Endothelial cell (in vitro differentiated cells): ENCODE measurements around the gene LMTK3. TPM values are rescaled to one million over a fixed set of nuclear protein-coding genes. Genes with fewer than 3 reads are reported as not detected.

Experiments
- DNase-seq: peaks from one replicate; pipeline ENCODE4 v3.0.0; 2021; ENCODE audit warnings: low spot score
- H3K27ac Mint-ChIP-seq: one replicate; pipeline ENCODE4 v1.8.0; 2021; ENCODE audit warnings: mixed read lengths, inconsistent platforms; ENCODE audit not compliant: unreplicated experiment
- H3K27me3 Mint-ChIP-seq: one replicate; pipeline ENCODE4 v1.8.0; 2021; ENCODE audit warnings: mild to moderate bottlenecking, moderate library complexity, mixed read lengths, inconsistent platforms; ENCODE audit not compliant: unreplicated experiment
- H3K36me3 Mint-ChIP-seq: one replicate; pipeline ENCODE4 v1.8.0; 2021; ENCODE audit warnings: mild to moderate bottlenecking, low read depth, mixed read lengths, inconsistent platforms; ENCODE audit not compliant: unreplicated experiment
- H3K4me1 Mint-ChIP-seq: one replicate; pipeline ENCODE4 v1.8.0; 2021; ENCODE audit warnings: mild to moderate bottlenecking, mixed read lengths, inconsistent platforms; ENCODE audit not compliant: unreplicated experiment
- H3K4me3 Mint-ChIP-seq: one replicate; pipeline ENCODE4 v1.8.0; 2021; ENCODE audit warnings: mild to moderate bottlenecking, mixed read lengths, inconsistent platforms; ENCODE audit not compliant: unreplicated experiment
- H3K9me3 Mint-ChIP-seq: one replicate; pipeline ENCODE4 v1.8.0; 2021; ENCODE audit warnings: mixed read lengths, inconsistent platforms; ENCODE audit not compliant: unreplicated experiment
- CTCF ChIP-seq: fragments of 200-600 bp; sonication (generic); IDR thresholded peaks from one replicate; pipeline ENCODE4 v1.5.0; 2021; ENCODE audit warnings: antibody characterized with exemption; ENCODE audit not compliant: unreplicated experiment
- long read RNA-seq: library from polyadenylated mRNA; unstranded; transcript quantifications from one replicate; pipeline ENCODE4 v2.0.0, GENCODE V29; 2020; ENCODE audit not compliant: unreplicated experiment
- total RNA-seq: library from RNA; stranded (reverse); fragmentation: NEBNext Ultra II Directional; extraction: Animal tissue kit (Norgen Biotek cat#: 25700); gene quantifications from one replicate; pipeline ENCODE4 v1.2.1, GENCODE V29; 2021; ENCODE audit not compliant: unreplicated experiment

Gene LMTK3
- 3.0 TPM for total RNA-seq
- long read RNA-seq, result 0 reads

DNA sequence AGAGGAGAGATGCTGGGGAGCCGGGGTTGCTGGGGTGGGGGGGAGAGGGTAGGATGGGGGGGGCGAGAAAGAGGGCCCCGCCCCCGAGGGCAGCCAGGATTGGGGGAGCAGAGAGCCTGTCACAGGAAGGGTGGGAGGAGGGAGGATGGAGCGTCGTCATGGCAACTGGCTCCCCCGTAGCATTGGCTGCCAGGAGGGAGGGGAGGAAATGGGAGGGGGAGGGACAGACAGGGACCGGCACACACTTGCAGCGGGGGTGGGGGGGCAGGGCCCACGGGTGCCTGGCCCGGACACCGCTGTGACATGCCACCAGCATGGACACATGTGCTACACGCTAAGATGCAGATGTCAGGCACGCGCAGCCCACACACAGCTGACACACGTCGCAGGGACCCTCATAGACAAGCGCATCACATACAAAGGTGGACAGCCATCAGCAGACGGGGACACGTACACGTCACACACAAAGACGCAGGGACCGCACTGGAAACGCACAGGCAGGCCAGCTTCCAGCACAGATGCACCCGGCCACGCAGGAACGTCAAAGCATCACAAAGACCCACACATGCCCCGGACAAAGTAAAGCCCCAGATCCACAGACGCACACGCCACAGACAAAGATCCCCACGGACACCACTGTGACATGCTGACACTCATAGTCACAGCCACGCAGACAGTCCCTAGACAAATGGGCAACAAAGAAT, at the start of gene LMTK3:
LMTK3 (minus strand) TSS at position 36 of the 704 bp plus-strand sequence. CDS start 259 bp downstream, outside the sequence.
- H3K27me3 Mint-ChIP-seq, result peaks cover 14% of the 10 kb centered on the region
- no peaks in the 10 kb centered on the region for H3K36me3 Mint-ChIP-seq
- TF ChIP-seq CTCF, result no peak
- peak within 1 kb of the TSS; percentile 73 for H3K4me3 Mint-ChIP-seq
- no peak for DNase-seq
- H3K27ac Mint-ChIP-seq, result no peak within 1 kb of the TSS
- peaks cover 2% of the 10 kb centered on the region for H3K4me1 Mint-ChIP-seq
- H3K9me3 Mint-ChIP-seq, result no peaks in the 10 kb centered on the region

DNA sequence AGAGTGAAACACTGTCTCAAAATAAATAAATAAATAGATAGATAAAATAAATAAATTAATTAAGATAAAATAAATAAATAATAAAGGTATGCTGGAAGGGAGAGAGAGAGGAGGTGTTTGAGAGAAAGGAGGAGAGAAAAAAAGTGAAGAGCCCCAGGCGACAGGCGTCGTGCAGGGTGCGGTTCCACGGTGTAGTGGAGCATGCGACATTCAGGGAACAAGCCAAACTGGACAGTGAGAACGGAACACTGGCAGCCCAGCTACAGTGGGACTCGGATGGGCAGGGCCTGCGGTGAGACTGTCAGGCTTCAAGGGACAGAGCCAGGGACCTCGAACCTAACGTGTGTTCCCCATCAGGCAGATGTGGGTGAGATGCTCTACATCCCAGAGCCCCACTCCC, 49.8 kb upstream of the LMTK3 start:
- H3K4me3 Mint-ChIP-seq, result no peak overlapping the region
- no peaks in the 10 kb centered on the region for H3K9me3 Mint-ChIP-seq
- no peak for DNase-seq
- peaks cover 2% of the 10 kb centered on the region for H3K27me3 Mint-ChIP-seq
- H3K4me1 Mint-ChIP-seq, result no peaks in the 10 kb centered on the region
- no peak for TF ChIP-seq CTCF
- no peaks in the 10 kb centered on the region for H3K36me3 Mint-ChIP-seq
- H3K27ac Mint-ChIP-seq, result no peak overlapping the region

DNA sequence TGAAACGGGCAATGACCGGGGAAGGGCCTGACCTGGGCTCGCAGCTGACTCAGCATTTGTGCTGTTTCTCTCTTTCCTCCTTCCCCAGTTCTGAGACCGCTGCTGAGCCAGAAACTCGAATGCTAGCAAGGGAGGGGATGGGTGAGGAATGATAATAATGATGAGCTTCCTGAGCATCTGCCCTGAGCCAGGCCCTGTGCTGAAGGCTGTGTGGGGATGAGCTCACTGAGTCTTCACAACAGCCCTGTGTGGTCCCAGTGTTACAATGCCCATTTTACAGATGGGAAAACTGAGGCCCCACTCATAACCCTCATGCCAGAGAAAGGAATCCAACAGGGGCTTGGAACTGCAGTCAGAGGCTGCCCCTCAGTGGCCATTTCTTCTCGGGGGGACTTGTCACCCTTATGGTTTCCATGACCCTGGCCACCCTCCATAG, 48.5 kb upstream of the LMTK3 start:
- Mint-ChIP-seq H3K9me3 (no peaks in the 10 kb centered on the region), H3K4me1 (no peaks in the 10 kb centered on the region), H3K27me3 (peaks cover 2% of the 10 kb centered on the region), H3K36me3 (no peaks in the 10 kb centered on the region), H3K4me3 (no peak overlapping the region), H3K27ac (no peak overlapping the region)
- no peak for DNase-seq
- TF ChIP-seq CTCF, result no peak

- TF ChIP-seq CTCF, result no peak
- Mint-ChIP-seq H3K27ac (no peak overlapping the region), H3K36me3 (no peaks in the 10 kb centered on the region), H3K4me1 (no peaks in the 10 kb centered on the region), H3K4me3 (no peak overlapping the region), H3K27me3 (peaks cover 3% of the 10 kb centered on the region), H3K9me3 (no peaks in the 10 kb centered on the region)
- DNase-seq, result no peak
Measured at GRCh38 chr19:48558018-48558684, 46.5 kb upstream of the LMTK3 start.

DNA sequence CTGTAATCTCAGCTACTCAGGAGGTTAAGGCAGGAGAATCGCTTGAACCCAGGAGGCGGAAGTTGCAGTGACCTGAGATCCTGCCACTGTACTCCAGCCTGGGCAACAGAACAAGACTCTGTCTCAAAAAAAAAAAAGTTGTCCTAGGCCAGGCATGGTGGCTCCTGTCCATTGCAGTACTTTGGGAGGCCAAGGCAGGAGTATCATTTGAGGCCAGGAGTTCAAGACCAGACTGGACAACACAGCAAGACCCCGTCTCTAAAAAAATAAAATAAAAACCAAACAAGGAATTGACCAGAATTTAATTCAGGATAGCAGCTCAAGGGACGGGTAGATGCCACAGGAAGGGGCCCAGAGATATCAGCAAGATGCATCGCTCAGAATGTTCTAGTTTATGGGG, 45.2 kb upstream of the LMTK3 start:
- no peak for DNase-seq
- TF ChIP-seq CTCF, result no peak
- no peaks in the 10 kb centered on the region for H3K36me3 Mint-ChIP-seq
- peaks cover 3% of the 10 kb centered on the region for H3K27me3 Mint-ChIP-seq
- H3K4me3 Mint-ChIP-seq, result no peak overlapping the region
- H3K27ac Mint-ChIP-seq, result no peak overlapping the region
- no peaks in the 10 kb centered on the region for H3K9me3 Mint-ChIP-seq
- H3K4me1 Mint-ChIP-seq, result no peaks in the 10 kb centered on the region
